Glomerular endothelial cell (primary cell): ENCODE measurements around the gene P2RY8. TPM values are rescaled to one million over a fixed set of nuclear protein-coding genes. Genes with fewer than 3 reads are reported as not detected.
"Not testable (repeated sequence)": the region's sequence is repeated elsewhere in the genome, so short reads cannot be mapped to it uniquely, and the experiment has no call there.

ENCODE experiments used
- DNase-seq: peaks from one replicate; pipeline ENCODE4 v3.0.0-alpha.2; 2011; ENCODE audit warnings: low read depth, low spot score; ENCODE audit errors: extremely low read depth
- total RNA-seq: library from RNA; depleted of rRNA; stranded (reverse); fragments of >200 nt; gene quantifications from 2 replicates; pipeline ENCODE4 v1.2.3, GENCODE V29; 2015

The P2RY8 gene
- total RNA-seq, 1 donor from 2014 or later = 0.23 TPM

- DNase-seq = no peak
These were observed 15.5 kb downstream of the P2RY8 start for GRCh38 chrX:1521459-1521956.

- no peak for DNase-seq
These were observed 16.6 kb downstream of the P2RY8 start for GRCh38 chrX:1520350-1520749.

- DNase-seq = no peak
These were observed 17.9 kb downstream of the P2RY8 start for GRCh38 chrX:1519022-1519497.

- no peak for DNase-seq
These were observed 18.5 kb downstream of the P2RY8 start for GRCh38 chrX:1518512-1518911.

DNA sequence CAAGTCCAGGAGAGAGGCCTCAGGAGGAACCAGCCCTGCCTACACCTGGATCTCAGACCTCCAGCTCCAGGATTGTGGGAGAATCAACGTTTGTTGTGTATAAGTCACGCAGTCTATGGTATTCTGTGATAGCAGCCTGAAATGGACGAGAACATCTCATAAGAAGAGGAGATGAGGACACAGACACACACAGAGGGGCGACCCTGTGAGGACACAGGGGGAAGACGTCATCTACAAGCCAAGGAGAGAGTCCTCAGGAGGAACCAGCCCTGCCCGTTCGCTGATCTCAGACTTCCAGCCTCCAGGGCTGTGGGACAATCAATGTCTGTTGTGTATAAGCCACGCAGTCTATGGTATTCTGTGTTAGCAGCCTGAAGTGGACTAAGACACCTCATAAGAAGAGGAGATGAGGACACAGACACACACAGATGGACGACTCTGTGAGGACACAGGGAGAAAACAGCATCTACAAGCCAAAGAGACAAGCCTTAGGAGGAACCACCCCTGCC lies 20.3 kb downstream of the P2RY8 start:
- no peak for DNase-seq

DNA sequence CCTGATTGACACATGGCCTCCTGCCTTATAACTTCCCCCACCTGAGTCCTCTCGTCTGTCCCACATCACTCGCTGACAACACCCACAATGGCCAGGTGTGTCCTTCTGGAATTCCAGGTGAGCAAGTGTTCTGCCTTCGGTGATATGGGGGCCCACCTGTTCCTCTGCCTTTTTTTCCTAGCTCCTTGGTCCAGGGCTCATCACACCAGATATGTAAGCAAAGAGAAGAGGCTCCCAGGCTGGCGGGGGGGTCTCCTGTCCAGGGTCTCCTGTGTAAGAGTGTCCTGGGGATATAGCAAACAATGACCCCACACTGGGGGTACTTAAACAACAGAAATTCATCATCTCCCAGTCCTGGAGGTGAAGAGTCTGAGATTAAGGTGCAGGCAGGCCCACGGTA lies 25.2 kb downstream of the P2RY8 start:
- no peak for DNase-seq

- DNase-seq = no peak
These were observed 25.8 kb downstream of the P2RY8 start for GRCh38 chrX:1511150-1511549.

DNA sequence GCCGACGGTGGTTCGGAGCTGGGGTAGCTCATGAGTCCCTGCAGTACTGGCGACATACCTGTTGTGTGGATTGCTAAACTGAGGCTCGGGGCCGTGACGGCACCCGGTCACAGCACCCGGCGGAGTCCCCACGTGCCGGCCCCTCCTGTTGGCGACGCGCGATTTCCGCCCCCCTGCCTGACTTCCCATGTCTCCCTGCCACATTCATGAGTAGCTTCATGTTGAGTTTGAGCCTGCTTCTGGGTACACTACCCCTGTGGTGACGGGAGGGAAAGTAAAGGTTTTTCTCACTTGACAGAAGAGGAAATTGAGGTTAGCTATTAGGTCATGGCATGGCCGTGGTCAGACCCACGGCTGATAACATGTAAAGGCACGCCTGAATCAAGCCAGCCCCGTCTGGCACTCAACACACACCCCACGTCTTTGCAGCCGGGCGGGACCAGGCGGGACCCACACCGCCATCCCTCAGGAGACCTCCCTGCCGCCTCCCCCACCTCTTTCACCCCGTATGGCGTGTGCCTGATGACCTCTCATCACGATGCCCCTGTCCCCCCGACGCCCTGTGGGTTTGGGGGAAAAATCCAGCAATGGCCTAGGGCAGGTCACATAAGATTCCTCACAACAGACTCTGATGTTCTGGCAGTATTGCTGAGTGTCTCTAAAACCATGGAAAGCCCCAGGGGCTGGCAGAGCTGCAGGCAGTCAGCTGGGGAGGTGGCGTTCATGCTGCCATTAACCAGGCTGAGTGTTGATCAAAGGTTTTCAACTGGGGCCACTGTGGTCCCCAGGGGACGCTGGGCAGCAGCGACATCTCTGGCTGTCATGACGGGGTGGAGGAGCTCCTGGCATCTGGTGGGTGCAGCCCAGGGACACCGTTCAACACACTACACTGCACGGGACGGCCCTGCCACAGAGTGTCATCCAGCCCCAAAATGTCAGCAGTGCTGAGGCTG lies 29.2 kb downstream of the P2RY8 start:
- no peak for DNase-seq

- no peak for DNase-seq
These were observed 30.1 kb downstream of the P2RY8 start for GRCh38 chrX:1506916-1507315.

GRCh38 chrX:1502853-1503252 lies 34.1 kb downstream of the P2RY8 start:
- no peak for DNase-seq

DNA sequence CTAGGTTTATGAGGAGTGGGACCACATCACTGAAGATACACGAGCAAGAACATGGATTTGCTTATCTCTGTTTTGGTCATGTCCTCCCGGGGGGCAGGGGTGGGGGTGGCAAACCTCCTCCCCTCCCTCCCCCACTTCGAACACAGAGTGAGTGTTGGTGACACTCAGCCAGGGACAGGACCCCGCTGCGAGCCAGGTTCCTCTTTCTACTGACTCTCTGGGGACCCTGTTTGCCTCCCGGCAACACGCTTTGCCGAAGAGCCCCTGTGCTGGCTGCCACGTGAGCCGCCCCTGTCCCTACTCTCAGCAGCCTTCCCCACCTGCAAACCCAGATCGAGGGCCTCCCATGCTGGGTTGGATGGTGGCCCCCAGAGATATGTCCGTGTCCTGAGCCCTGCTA lies 34.7 kb downstream of the P2RY8 start:
- DNase-seq = no peak

GRCh38 chrX:1500701-1501624 lies 36.0 kb downstream of the P2RY8 start:
- no peak for DNase-seq

GRCh38 chrX:1496076-1496475 lies 40.9 kb downstream of the P2RY8 start:
- DNase-seq = no peak

- no peak for DNase-seq
These were observed 43.0 kb downstream of the P2RY8 start for GRCh38 chrX:1493877-1494510.

GRCh38 chrX:1493412-1493811 lies 43.6 kb downstream of the P2RY8 start:
- no peak for DNase-seq

DNA sequence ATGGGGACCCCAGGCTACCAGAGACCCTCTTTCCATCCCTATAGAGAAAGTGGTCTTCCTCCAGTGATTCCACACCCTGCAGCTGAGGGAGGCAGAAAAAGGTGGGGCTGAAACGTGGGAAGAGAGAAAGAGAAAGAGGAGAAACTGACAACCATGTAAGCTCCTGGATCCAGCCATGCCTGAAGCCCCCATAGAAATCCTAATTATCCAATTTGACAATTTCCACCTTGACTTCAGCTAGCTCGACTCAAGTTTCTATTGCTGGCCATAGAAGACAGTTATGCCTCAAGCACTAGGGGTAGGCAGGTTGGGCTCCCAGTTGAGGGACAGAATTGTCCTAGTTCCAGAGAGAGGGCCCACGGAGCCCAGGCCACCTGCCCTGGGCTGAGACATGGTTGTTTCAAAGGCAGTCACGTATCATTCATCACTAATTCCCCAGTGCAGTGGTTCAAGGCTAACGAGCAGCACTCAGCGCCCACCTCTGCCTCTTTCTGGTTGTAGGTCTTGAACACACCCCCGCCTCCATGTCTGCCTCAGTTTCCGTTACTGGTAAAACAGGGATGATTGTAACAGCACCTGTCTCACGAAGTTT lies 44.5 kb downstream of the P2RY8 start:
- no peak for DNase-seq

GRCh38 chrX:1491851-1492349 lies 45.1 kb downstream of the P2RY8 start:
- DNase-seq = no peak

DNA sequence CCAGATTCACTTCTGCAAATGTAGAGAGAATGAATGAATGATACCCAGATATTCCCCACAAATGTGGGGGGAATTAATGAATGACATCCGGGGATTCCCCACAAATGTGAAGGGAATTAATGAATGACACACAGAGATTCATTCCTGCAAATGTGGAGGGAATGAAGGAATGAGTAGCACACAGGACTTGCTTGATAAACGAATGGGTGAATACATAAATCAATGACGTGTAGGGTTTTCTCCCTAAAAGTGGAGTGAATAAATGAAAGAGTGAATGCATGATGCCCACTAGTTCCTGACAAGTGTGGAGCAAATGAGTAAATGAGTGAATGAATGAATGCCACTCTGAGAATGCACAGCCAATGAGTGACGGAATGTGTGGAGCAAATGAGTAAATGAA lies 45.7 kb downstream of the P2RY8 start:
- DNase-seq = not testable (repeated sequence)

GRCh38 chrX:1490723-1491122 lies 46.3 kb downstream of the P2RY8 start:
- not testable (repeated sequence) for DNase-seq

DNA sequence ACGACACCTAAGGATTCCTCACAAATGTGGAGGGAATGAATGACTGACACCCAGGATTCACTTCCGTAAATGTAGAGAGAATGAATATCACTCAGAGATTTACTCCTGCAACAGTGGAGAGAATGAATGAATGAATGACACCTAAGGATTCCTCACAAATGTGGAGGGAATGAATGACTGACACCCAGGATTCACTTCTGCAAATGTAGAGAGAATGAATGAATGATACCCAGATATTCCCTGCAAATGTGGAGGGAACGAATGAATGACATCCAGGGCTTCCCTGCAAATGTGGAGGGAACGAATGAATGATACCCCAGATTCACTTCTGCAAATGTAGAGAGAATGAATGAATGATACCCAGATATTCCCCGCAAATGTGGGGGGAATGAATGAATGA lies 47.6 kb downstream of the P2RY8 start:
- DNase-seq = not testable (repeated sequence)
